ENCODE results near the gene GNB3. TPM values are rescaled to one million over a fixed set of nuclear protein-coding genes. Genes with fewer than 3 reads are reported as not detected.

Gene GNB3
- total and polyA plus RNA-seq, 2 donors, result 0.14 to 1.3 TPM

DNA sequence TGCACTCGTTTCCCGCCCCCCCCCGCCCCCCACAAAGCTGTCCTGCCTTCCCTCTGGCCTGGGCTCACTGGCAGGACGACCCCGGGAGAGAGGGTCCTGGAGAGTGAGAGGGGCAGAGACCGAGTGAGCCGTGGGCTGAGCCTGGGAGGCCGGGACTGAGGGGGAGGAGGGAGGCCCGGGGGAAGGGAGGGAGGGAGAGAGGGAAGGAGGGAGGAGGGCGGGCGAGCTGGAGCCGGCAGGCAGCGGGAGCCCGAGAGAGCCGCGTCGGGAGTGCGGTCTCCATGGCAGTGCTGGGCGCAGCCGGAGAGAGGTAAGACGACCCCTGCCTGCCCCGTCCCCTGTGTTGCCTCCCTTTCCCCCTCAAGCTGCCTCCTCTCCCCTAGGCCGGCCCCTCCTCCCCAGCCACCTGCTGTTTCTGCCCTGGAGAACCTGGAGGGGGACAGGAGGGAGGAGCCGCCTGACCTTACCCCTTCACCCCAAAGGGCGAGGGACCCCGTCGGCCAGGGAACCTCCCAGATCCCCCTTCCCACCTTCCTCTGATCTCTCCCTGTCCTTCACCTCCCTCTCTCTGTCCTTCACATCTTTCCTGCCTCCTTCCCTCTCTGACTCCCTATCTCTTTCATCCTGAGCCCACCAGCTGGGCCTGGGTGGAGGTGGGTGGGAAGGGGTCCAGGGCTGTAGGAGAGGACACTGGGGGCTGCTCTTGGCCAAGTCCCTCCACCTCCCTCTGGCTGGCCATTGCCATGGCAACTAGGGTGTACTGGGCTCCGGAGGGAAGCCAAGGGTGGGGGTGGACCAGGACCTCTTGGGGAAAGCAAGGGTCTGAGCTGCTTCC, 18.9 kb upstream of the GNB3 start, which contains the start of gene GPR162:
GPR162 (plus strand) TSS at position 231 of the 835 bp plus-strand sequence. CDS start 2,078 bp downstream, outside the sequence.
- 4% methylated on average over 28 of the region's 28 CpGs for WGBS
- peaks cover 2 to 54% of the 10 kb centered on the region in 2 donors for H3K27me3 ChIP-seq (ENCODE audit: control insufficient read depth in 2 of 2, insufficient read depth in 1 of 2, low read length in 1 of 2)

DNA sequence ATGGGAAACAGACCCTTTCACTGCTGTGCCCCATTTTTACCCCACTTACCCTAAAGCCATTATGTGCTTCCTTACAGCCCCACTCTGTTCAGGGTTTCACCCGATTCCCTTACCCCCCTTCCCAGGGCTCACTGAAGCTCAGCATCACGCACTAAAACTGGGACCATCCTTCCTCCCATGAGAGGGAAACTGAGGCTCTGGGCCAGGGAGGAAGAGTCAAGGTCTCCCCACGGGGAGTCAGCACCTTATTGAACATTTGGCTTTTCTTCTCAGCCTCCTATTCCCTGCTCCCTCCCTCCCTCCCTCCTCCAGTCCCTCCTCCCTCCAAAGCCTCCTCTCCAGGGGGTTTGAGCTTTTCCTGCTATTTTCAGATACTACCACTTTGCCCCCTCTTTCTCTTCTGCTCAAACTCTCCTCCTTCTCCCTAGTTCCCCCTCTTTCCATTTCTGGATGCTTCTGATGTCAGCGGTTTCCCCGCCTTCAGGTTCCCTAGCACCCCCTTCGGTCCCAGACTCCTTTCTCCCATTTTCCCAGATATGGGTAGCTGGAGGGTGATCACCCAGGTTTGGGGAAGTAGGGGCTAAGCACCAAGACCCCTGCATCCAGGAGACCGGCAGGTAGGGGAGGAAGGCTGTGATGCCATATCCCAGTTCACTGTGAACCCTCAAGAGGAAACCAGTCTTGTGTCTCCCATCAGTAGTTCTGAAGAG, 18.1 kb upstream of the GNB3 start:
- 89% methylated on average over 7 of the region's 7 CpGs for WGBS
- Histone ChIP-seq H3K4me1 (ENCODE audit: control insufficient read depth in 2 of 2, insufficient read depth in 2 of 2, low read length in 2 of 2) (peaks cover 6 to 57% of the 10 kb centered on the region in 2 donors), H3K9me3 (ENCODE audit: control insufficient read depth in 2 of 2, insufficient read depth in 1 of 2, low read length in 1 of 2) (peaks cover 0 to 15% of the 10 kb centered on the region in 2 donors), H3K27ac (ENCODE audit: low read depth in 1 of 2, low read length in 1 of 2) (no peak overlapping the region), H3K36me3 (ENCODE audit: control insufficient read depth in 2 of 2, insufficient read depth in 2 of 2, low read length in 1 of 2) (peaks cover 23 to 31% of the 10 kb centered on the region in 2 donors), H3K27me3 (ENCODE audit: control insufficient read depth in 2 of 2, insufficient read depth in 1 of 2, low read length in 1 of 2) (peaks cover 9 to 62% of the 10 kb centered on the region in 2 donors), H3K4me3 (ENCODE audit: low read length in 2 of 2) (no peak overlapping the region)
- no peak for DNase-seq (ENCODE audit: low read depth in 6 of 9, low spot score in 9 of 9)

More for the DNA sequence above, 18.9 kb upstream of the GNB3 start, which contains the start of gene GPR162:
- H3K36me3 ChIP-seq (ENCODE audit: control insufficient read depth in 2 of 2, insufficient read depth in 2 of 2, low read length in 1 of 2), result peaks cover 31 to 38% of the 10 kb centered on the region in 2 donors
- H3K4me3 ChIP-seq (ENCODE audit: low read length in 2 of 2), result peak within 1 kb of the TSS; percentile 8 to 37
- H3K4me1 ChIP-seq (ENCODE audit: control insufficient read depth in 2 of 2, insufficient read depth in 2 of 2, low read length in 2 of 2), result peaks cover 6 to 51% of the 10 kb centered on the region in 2 donors
- peaks cover 0 to 10% of the 10 kb centered on the region in 2 donors for H3K9me3 ChIP-seq (ENCODE audit: control insufficient read depth in 2 of 2, insufficient read depth in 1 of 2, low read length in 1 of 2)
- peak in 2 of 9 donors; percentile 22 to 37 for DNase-seq (ENCODE audit: low read depth in 6 of 9, low spot score in 9 of 9)
- H3K27ac ChIP-seq (ENCODE audit: low read depth in 1 of 2, low read length in 1 of 2), result peak within 1 kb of the TSS; percentile 11 to 59

DNA sequence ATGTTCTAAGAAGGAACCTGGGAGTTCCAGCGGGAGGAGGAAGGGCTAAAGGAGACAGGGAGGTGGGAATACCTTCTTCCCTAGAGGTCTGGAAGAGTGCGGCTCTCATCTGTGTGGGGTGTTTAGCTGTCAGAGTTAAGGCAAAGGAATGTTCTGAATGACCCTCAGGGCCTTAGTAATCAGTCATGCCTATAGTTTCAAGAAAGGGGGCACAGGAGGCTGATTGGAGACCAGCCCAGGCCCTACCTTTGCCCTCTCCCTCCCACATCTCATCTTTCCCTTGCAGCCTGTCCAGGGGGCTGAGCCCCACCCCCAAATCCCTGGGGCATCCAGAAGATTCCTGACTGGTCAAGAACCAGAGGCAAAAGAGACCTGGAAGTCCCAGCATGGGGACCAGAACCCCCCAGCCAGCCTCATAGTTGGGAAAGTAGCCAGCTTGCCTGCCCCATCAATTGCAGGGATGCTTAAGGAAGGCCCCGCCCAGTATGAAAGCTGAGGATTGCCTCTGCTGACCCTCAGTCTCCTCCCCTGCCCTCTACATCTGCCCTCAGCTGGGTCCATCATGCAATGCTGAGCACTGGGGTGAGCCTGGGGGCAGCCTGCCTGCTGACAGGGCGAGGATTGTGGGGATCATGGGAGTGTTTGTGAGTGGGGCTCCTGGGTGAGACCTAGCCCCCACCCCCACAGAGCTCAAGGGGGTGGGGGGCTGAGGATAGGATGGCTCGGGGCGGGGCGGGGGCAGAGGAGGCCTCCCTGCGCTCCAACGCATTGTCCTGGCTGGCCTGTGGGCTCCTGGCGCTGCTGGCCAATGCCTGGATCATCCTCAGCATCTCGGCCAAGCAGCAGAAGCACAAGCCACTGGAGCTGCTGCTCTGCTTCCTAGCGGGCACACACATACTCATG, 17.3 kb upstream of the GNB3 start:
- 93% methylated on average over 12 of the region's 12 CpGs for WGBS
- H3K9me3 ChIP-seq (ENCODE audit: control insufficient read depth in 2 of 2, insufficient read depth in 1 of 2, low read length in 1 of 2), result peaks cover 0 to 15% of the 10 kb centered on the region in 2 donors
- DNase-seq (ENCODE audit: low read depth in 6 of 9, low spot score in 9 of 9), result no peak
- H3K27me3 ChIP-seq (ENCODE audit: control insufficient read depth in 2 of 2, insufficient read depth in 1 of 2, low read length in 1 of 2), result peaks cover 15 to 71% of the 10 kb centered on the region in 2 donors
- H3K4me3 ChIP-seq (ENCODE audit: low read length in 2 of 2), result no peak overlapping the region
- H3K27ac ChIP-seq (ENCODE audit: low read depth in 1 of 2, low read length in 1 of 2), result no peak overlapping the region
- peaks cover 6 to 57% of the 10 kb centered on the region in 2 donors for H3K4me1 ChIP-seq (ENCODE audit: control insufficient read depth in 2 of 2, insufficient read depth in 2 of 2, low read length in 2 of 2)
- H3K36me3 ChIP-seq (ENCODE audit: control insufficient read depth in 2 of 2, insufficient read depth in 2 of 2, low read length in 1 of 2), result peaks cover 14 to 22% of the 10 kb centered on the region in 2 donors

- WGBS, result 96% methylated on average over 37 of the region's 37 CpGs
- Histone ChIP-seq H3K27ac (ENCODE audit: low read depth in 1 of 2, low read length in 1 of 2) (no peak overlapping the region), H3K27me3 (ENCODE audit: control insufficient read depth in 2 of 2, insufficient read depth in 1 of 2, low read length in 1 of 2) (peaks cover 23 to 79% of the 10 kb centered on the region in 2 donors), H3K4me3 (ENCODE audit: low read length in 2 of 2) (no peak overlapping the region), H3K36me3 (ENCODE audit: control insufficient read depth in 2 of 2, insufficient read depth in 2 of 2, low read length in 1 of 2) (peaks cover 7 to 15% of the 10 kb centered on the region in 2 donors), H3K9me3 (ENCODE audit: control insufficient read depth in 2 of 2, insufficient read depth in 1 of 2, low read length in 1 of 2) (peaks cover 0 to 15% of the 10 kb centered on the region in 2 donors), H3K4me1 (ENCODE audit: control insufficient read depth in 2 of 2, insufficient read depth in 2 of 2, low read length in 2 of 2) (peaks cover 13 to 57% of the 10 kb centered on the region in 2 donors)
- no peak for DNase-seq (ENCODE audit: low read depth in 6 of 9, low spot score in 9 of 9)
Observed at GRCh38 chr12:6824085-6824775, 16.5 kb upstream of the GNB3 start.

- Histone ChIP-seq H3K4me3 (ENCODE audit: low read length in 2 of 2) (no peak overlapping the region), H3K9me3 (ENCODE audit: control insufficient read depth in 2 of 2, insufficient read depth in 1 of 2, low read length in 1 of 2) (peaks cover 0 to 15% of the 10 kb centered on the region in 2 donors), H3K27ac (ENCODE audit: low read depth in 1 of 2, low read length in 1 of 2) (no peak overlapping the region), H3K36me3 (ENCODE audit: control insufficient read depth in 2 of 2, insufficient read depth in 2 of 2, low read length in 1 of 2) (peaks cover 0 to 8% of the 10 kb centered on the region in 2 donors), H3K4me1 (ENCODE audit: control insufficient read depth in 2 of 2, insufficient read depth in 2 of 2, low read length in 2 of 2) (peaks cover 13 to 58% of the 10 kb centered on the region in 2 donors), H3K27me3 (ENCODE audit: control insufficient read depth in 2 of 2, insufficient read depth in 1 of 2, low read length in 1 of 2) (peaks cover 30 to 86% of the 10 kb centered on the region in 2 donors)
- 78% methylated on average over 12 of the region's 12 CpGs for WGBS
- no peak for DNase-seq (ENCODE audit: low read depth in 6 of 9, low spot score in 9 of 9)
Observed at GRCh38 chr12:6824901-6825381, 15.8 kb upstream of the GNB3 start.

DNA sequence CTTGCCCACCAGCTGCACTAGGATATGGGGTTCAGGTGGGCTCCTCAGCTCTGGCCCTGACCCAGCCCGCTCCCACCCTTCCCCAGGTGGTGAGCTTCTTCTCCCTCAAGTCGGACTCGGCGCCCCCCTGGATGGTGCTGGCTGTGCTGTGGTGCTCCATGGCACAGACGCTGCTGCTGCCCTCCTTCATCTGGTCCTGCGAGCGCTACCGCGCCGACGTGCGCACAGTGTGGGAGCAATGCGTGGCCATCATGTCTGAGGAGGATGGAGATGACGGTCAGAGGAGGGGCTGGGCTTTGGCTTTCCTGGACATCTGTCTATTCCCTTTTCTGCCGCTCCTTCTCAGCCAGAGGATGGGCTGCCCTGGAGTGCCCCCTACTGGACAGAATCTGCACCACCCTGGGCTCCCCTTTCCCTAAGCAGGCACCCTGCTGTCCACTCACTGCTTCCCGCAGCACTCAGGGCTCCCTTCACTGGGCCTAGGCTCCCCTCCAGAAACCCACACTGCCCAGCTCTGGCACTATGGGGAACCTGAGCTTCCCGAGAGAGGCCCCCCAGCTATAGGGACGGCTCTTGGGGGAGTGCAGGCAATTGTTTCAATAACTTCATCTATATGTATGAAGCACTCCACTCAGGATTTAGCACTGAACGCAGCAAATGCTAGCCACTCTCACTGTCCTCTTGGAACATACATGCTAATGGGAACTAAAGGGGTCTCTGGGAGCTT, 15.2 kb upstream of the GNB3 start:
- Histone ChIP-seq H3K4me3 (ENCODE audit: low read length in 2 of 2) (no peak overlapping the region), H3K27me3 (ENCODE audit: control insufficient read depth in 2 of 2, insufficient read depth in 1 of 2, low read length in 1 of 2) (peaks cover 36 to 92% of the 10 kb centered on the region in 2 donors), H3K4me1 (ENCODE audit: control insufficient read depth in 2 of 2, insufficient read depth in 2 of 2, low read length in 2 of 2) (peaks cover 13 to 52% of the 10 kb centered on the region in 2 donors), H3K9me3 (ENCODE audit: control insufficient read depth in 2 of 2, insufficient read depth in 1 of 2, low read length in 1 of 2) (peaks cover 0 to 15% of the 10 kb centered on the region in 2 donors), H3K36me3 (ENCODE audit: control insufficient read depth in 2 of 2, insufficient read depth in 2 of 2, low read length in 1 of 2) (peaks cover 0 to 2% of the 10 kb centered on the region in 2 donors), H3K27ac (ENCODE audit: low read depth in 1 of 2, low read length in 1 of 2) (no peak overlapping the region)
- DNase-seq (ENCODE audit: low read depth in 6 of 9, low spot score in 9 of 9), result peak; percentile 54 to 88 (median 74)
- WGBS, result 23% methylated on average over 19 of the region's 19 CpGs

GRCh38 chr12:6826125-6826733, 14.5 kb upstream of the GNB3 start:
- DNase-seq (ENCODE audit: low read depth in 6 of 9, low spot score in 9 of 9), result no peak
- Histone ChIP-seq H3K27ac (ENCODE audit: low read depth in 1 of 2, low read length in 1 of 2) (no peak overlapping the region), H3K36me3 (ENCODE audit: control insufficient read depth in 2 of 2, insufficient read depth in 2 of 2, low read length in 1 of 2) (no peaks in the 10 kb centered on the region), H3K9me3 (ENCODE audit: control insufficient read depth in 2 of 2, insufficient read depth in 1 of 2, low read length in 1 of 2) (peaks cover 0 to 15% of the 10 kb centered on the region in 2 donors), H3K4me3 (ENCODE audit: low read length in 2 of 2) (no peak overlapping the region), H3K27me3 (ENCODE audit: control insufficient read depth in 2 of 2, insufficient read depth in 1 of 2, low read length in 1 of 2) (peaks cover 40 to 97% of the 10 kb centered on the region in 2 donors), H3K4me1 (ENCODE audit: control insufficient read depth in 2 of 2, insufficient read depth in 2 of 2, low read length in 2 of 2) (peaks cover 9 to 47% of the 10 kb centered on the region in 2 donors)
- WGBS, result 92% methylated on average over 17 of the region's 17 CpGs
